OCI-LY3 (cell line): ENCODE results near the gene CEP104.

Source experiments
- EZH2phosphoT487 ChIP-seq: fragments of 200-600 bp; shearing (Covaris generic); IDR thresholded peaks from 2 replicates; pipeline ENCODE4 v1.6.1; 2018; ENCODE audit warnings: antibody characterized with exemption, mixed run types, low read depth
- TF ChIP-seq, protein P1 (sequence below): fragments of 200-600, 300-600 bp; sonication (generic); IDR thresholded peaks from 2 replicates; pipeline ENCODE4 v1.5.1; 2014; ENCODE audit warnings: antibody characterized with exemption, low read length, low read depth

DNA sequence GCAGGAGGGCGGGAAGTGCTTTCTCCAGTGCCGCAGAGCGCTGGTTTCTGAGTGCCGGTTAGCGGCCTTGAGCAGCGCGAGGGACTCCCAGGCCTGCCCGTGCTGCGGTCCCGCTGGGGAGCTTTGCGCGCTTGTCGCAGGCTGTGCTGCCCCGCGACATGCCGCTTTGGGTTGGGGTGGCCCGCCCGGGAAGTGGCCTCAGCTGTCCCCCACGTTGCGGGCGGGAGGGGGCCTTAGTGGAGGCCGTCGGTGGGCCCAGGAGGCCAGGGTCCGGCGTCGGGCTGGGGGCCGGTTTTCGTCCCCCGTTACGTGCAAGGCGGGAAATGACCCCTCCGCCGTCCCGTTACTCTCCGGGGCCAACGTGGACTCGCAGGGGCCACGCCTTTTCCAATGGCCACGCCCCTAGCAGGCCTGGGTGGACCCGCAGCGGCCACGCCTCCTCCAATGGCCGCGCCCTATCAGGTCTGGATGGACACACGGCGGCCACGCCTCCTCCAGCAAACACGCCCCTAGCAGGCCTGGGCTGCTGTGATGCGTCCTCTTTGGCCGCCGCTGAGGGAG lies 44.0 kb upstream of the CEP104 start:
- TF ChIP-seq, protein P1, sequence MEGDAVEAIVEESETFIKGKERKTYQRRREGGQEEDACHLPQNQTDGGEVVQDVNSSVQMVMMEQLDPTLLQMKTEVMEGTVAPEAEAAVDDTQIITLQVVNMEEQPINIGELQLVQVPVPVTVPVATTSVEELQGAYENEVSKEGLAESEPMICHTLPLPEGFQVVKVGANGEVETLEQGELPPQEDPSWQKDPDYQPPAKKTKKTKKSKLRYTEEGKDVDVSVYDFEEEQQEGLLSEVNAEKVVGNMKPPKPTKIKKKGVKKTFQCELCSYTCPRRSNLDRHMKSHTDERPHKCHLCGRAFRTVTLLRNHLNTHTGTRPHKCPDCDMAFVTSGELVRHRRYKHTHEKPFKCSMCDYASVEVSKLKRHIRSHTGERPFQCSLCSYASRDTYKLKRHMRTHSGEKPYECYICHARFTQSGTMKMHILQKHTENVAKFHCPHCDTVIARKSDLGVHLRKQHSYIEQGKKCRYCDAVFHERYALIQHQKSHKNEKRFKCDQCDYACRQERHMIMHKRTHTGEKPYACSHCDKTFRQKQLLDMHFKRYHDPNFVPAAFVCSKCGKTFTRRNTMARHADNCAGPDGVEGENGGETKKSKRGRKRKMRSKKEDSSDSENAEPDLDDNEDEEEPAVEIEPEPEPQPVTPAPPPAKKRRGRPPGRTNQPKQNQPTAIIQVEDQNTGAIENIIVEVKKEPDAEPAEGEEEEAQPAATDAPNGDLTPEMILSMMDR: no peak
- TF ChIP-seq EZH2phosphoT487: no peak
